Naive thymus-derived CD8-positive, alpha-beta T cell (primary cell): ENCODE measurements around the gene EGLN1. TPM values are rescaled to one million over a fixed set of nuclear protein-coding genes. Genes with fewer than 3 reads are reported as not detected.

Source experiments
- polyA plus RNA-seq, 3 donors: library from polyadenylated mRNA; unstranded; fragments of 300-500 nt; fragmentation: Illumina TruSeq; gene quantifications; one replicate each; pipeline ENCODE4 v1.2.3, GENCODE V29; 2021
- total RNA-seq, 8 experiments: library from RNA in 2 of 8; stranded (reverse) in 2 of 8; gene quantifications; one replicate each; pipeline ENCODE4 v1.2.3 and lab custom pipeline; 2021 to 2026

EGLN1 gene
- total and polyA plus RNA-seq, 5 experiments from 2014 or later = 17.8 to 32.7 (median 27.3) TPM

Other genes with a start within 250 kb of the EGLN1 start
- gene GNPAT, start 181.1 kb downstream of the EGLN1 start, total RNA-seq = 10 to 100 TPM; 34.5 to 38.6 TPM
- gene GNPAT, start 181.1 kb downstream of the EGLN1 start, polyA plus RNA-seq = 10 to 100 TPM; 23.3 to 34.7 (median 27.3) TPM
- 10 to 100 TPM; 31.4 to 32.1 TPM for gene EXOC8, start 84.4 kb downstream of the EGLN1 start, total RNA-seq
- 1 to 10 TPM; 1.9 to 3.0 (median 2.5) TPM for gene EXOC8, start 84.4 kb downstream of the EGLN1 start, polyA plus RNA-seq
- 10 to 100 TPM; 16.0 to 16.3 TPM for gene SPRTN, start 84.0 kb downstream of the EGLN1 start, total RNA-seq
- gene SPRTN, start 84.0 kb downstream of the EGLN1 start, polyA plus RNA-seq = 10 to 100 TPM; 10.4 to 10.9 (median 10.9) TPM
- 10 to 100 TPM; 54.0 to 56.9 TPM for gene TSNAX, start 106.4 kb upstream of the EGLN1 start, total RNA-seq
- gene TSNAX, start 106.4 kb upstream of the EGLN1 start, polyA plus RNA-seq = 10 to 100 TPM; 80.9 to 99.7 (median 99.6) TPM
- 1 to 10 TPM; 7.6 to 9.0 TPM for gene DISC1, start 204.5 kb upstream of the EGLN1 start, total RNA-seq
- 1 to 10 TPM; 2.5 to 3.6 (median 3.5) TPM for gene DISC1, start 204.5 kb upstream of the EGLN1 start, polyA plus RNA-seq